HG02973 (cell line): ENCODE measurements around the gene C2CD4C.
"Not testable (repeated sequence)": the region's sequence is repeated elsewhere in the genome, so short reads cannot be mapped to it uniquely, and the experiment has no call there.

Experiments used
- ATAC-seq: cut with Tn5 transposase; IDR thresholded peaks from one replicate; pipeline ENCODE4 v1.9.1; 2021; ENCODE audit warnings: moderate library complexity; ENCODE audit not compliant: unreplicated experiment

The C2CD4C gene

DNA sequence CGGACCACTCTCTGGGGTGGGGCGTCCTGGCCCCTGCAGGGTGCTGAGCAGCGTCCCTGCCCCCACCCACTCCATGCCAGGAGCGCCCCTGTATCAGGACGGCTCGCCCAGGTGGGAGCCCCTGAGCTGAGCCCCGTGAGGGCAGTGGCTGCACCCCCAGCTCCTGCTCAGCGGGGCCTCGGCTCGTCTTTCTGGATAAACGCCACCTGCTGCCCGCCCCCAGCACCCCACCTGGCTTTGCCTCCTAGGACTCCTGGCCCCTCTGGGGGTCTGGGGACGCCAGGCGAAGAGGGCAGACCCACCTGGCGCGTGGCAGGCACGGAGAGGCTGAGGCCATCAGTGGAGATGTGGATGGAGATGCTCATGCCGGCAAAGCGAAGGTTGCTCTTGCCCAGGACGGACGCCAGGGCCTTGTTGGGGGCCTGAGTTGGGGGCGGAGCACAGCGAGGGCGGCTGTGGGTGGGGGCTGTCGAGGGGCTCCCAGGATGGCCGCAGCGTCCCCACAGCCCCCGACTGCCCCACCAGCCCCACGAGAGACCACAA is 29.5 kb upstream of the C2CD4C start:
- no peak for ATAC-seq

DNA sequence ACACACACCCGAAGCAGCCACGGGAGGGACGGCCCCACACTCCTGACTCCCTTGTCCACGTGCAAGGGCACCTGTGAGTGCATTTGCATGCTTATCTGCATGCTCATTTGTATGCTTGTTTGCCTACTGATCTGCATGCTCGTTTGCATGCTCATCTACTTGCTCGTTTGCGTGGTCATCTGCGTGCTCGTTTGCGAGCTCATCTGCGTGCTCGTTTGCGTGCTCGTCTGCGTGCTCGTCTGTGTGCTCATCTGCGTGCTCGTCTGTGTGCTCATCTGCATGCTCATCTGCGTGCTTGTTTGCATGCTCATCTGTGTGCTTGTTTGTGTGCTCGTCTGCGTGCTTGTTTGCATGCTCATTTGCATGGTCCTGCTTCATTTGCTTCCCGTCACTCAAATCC is 28.1 kb upstream of the C2CD4C start:
- ATAC-seq, result no peak

DNA sequence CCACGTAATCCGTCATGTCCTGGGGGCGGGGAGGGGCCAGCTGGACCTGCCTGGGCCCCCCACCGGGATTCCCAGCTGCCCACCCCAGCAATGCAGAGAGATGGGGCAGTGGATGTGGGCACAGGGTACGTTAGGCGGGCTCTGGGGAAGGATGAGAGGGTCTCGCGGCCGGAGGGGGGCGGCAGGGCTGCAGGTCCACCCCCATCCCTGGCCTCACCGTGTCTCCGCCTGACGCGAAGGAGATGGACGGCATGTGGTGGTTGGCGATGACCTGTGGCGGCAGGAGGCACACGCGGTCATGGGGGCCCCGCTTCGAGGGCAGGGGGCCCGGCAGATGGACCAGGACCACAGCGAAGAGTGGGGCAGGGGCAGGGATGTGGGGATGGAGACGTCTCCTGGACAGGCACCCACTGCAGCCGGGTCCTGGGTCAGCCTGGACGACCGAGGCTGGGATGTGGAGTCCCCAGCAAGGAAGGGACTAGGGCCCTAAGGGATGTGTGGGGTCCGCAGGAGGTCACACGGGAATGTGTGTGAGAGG is 27.5 kb upstream of the C2CD4C start:
- ATAC-seq, result no peak

DNA sequence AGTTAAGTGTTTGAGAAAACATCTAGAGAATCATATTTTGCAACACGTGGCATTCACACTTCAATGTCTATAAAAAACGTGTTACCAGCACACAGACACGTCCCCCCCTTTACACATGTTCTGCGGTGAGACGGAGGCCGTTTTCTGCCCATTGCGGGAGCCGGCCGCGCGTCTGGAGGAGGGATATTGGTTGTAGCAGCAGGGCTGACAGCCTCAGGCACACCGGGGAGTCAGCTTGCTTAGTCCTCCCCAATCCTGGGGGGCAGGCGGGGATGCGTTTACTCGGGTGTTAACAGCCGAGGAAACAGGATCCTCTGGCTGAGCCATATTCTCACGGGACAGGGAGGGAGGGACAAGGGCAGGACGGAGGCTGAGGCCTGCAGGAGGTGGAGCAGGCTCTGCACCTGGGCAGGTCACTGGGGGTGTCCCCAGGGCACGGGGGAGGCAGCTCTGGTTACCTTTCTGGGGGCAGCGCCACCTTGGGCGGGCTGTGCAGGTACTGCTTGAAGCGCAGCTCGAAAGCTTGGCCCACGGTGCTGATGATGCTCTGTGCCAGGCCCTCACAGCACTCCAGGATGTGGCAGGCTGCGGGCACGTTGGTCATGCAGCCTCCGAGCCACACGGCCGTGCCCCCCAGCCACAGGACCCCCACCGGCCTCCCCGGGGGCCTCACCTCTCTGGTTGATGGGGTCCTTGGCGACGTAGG is 26.9 kb upstream of the C2CD4C start:
- ATAC-seq, result no peak

DNA sequence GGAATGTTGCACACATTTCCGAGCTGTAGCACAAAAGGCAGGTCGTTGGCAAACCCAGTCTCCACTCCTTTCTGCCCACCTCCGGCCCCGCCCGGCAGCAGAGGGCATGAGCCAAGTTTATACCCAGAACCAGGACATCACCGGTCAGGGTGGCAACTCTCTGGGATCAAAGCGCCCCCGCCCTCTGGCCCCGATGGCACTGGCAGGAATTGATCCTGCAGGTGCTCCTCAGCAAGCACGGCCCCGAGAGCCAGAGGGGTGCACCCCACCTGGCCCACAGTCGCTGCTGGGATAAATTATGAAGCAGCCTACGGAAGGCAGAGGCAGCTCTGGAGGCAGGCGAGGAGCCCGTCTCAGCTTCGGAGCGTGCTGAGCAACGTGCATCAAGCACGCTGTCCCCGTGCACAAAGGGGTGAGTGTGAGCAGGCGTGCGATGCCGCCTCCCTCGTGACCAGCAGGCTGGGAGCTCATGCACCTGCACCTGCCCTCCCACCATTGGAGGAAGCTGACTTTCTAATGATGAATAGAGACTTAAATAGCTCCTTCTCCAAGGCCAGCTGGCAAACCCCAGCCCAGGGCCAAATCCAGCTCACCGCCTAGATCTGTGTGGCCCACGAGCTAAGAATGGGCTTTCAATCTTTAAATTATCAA is 26.2 kb upstream of the C2CD4C start:
- no peak for ATAC-seq

DNA sequence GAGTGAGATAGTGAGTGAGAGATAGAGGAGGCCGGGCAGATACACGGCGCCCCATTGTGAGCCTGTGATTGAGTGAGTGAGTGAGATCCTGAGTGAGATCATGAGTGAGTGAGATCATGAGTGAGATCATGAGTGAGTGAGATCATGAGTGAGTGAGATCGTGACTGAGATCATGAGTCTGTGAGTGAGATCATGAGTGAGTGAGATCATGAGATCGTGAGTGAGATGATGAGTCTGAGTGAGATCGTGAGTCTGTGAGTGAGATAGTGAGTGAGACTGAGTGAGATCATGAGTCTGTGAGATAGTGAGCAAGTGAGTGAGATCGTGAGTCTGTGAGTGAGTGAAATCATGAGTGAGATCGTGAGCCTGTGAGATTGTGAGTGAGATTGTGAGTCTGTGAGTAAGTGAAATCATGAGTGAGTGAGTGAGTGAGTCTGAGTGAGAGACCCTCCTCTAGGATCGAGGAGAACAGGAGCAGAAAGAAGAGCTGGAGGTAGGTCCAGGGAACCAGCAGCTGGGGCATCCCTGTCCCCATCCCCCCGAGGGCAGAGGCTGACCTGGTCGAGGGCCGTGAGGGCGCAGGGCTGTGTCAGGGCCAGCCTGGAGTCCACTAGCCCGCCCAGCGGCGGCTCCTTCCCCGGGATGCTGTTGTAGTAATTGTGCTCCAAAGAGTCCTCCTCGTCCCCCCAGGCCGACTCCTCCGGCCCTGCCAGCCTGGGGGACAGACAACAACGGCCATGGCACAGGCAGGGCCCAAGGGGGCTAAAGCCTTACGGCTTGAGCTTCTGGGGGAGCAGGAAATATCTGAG is 25.4 kb upstream of the C2CD4C start:
- ATAC-seq, result no peak

DNA sequence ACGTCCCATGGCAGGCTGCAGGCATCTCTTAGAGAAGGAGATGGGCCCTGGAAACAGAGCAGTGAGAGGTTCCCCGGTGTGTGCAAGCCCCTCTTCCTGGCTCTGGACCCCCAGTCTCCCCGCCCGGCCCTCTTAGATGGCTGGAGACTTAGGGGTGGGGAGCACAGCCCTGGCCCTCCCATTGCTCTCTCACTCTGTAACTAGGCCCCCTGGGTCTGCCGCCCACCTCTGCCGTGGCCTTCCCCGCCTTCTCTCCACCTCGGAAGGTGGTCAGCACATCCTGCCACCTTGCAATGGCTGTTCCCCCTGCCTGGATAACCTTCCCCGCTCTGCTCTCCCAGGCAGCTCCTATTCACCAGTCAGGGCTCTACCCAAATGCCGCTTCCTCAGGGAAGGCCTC is 21.8 kb upstream of the C2CD4C start:
- ATAC-seq, result no peak

DNA sequence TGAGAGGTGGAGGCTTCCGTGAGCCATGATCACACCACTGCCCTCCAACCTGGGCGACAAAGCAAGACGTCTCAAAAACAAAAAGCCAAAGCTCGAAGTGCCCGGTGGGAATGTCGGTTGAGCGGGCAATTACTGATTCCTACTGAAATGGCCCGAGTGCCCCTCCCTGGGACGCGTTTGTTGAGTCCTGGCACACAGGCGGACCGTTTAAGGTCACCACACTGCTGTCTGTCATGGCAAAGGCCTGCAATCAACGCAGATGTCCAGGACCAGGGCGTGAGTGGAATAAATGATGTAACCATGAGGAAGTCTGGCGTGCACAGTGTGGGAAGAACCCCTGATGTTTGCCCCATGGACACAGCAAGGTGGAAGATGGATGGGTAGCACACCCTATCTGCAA is 19.2 kb upstream of the C2CD4C start:
- no peak for ATAC-seq

DNA sequence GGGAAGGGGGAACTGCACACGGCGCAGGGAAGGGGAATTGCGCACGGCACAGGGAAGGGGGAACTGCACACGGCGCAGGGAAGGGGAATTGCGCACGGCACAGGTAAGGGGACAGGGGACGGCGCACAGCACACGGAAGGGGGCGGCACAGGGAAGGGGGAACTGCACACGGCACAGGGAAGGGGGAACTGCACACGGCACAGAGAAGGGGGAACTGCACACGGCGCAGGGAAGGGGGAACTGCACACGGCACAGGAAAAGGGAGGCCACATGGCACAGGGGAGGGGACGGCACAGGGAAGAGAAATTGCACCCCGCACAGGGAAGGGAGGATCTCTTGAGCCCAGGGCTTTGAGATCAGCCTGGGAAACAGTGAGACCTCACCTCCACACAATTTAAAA is 18.7 kb upstream of the C2CD4C start:
- not testable (repeated sequence) for ATAC-seq

DNA sequence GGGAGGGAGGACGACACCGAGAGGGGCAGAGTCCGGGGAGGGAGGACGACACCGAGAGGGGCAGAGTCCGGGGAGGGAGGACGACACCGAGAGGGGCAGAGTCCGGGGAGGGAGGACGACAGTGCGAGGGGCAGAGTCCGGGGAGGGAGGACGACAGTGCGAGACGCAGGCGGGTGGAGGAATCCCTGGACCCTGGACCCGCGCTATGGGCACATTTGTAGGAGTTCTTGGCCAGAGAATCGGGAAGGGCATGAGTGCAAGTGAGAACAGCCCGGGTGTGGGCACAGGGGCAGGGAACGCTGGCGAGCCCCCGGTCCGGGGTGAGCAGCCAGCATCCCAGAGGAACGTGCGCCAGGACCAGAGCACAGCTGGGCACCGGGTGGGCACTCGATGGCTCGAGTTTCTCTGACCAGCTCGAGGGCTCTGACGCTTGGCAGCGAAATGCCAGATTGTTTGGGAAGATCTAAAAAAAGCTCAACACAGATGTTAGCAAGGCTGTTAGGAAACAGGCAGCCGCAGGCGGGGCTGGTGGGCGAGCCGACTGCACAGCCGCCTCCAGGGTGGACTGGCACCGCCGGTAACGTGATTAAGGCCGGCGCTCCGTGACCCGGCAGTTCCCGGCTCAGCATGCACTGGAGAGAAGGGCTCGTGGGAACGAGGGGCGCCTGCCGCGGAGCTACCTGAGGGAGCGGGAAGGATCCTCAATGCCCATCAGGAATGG is 17.9 kb upstream of the C2CD4C start:
- no peak for ATAC-seq

DNA sequence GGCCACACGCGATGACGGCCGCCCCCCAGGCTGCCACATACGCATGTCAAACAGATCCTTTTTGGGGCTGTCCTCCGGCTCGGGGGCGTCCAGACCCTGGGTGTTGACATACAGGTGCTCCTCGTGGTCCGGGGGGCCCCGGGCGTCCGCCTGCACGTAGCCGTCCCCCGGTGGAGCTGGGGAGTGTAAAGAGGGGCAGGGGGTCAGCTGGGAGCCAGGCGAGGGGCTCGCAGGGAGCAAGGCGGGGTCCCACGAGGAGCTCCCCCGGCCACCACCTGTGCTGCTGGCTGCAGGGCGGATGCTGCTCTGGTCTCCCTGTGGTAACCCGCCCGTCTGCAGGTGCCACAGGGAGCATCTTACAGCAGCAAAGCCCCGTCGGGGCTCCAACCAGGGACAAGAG is 16.1 kb upstream of the C2CD4C start:
- ATAC-seq, result no peak

DNA sequence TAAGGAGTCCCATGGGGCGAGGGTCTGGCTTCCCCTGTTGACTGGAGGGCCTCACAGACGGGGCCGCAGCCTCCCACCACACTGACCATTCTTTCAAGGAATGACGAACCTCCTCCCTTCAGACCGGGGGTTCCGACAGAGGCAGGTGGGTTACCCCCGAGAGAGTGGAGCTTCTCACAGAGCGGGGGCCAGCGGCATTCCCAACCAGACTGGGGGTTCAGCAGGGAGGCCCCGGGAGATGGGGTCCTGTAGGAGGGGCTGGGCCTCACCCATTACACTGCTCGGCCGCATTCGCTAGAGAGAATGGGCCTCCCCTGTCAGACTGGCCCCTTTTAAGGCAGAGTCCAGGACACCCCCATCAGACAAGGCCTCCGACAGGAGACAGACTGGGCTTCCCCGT is 15.6 kb upstream of the C2CD4C start:
- ATAC-seq, result no peak

DNA sequence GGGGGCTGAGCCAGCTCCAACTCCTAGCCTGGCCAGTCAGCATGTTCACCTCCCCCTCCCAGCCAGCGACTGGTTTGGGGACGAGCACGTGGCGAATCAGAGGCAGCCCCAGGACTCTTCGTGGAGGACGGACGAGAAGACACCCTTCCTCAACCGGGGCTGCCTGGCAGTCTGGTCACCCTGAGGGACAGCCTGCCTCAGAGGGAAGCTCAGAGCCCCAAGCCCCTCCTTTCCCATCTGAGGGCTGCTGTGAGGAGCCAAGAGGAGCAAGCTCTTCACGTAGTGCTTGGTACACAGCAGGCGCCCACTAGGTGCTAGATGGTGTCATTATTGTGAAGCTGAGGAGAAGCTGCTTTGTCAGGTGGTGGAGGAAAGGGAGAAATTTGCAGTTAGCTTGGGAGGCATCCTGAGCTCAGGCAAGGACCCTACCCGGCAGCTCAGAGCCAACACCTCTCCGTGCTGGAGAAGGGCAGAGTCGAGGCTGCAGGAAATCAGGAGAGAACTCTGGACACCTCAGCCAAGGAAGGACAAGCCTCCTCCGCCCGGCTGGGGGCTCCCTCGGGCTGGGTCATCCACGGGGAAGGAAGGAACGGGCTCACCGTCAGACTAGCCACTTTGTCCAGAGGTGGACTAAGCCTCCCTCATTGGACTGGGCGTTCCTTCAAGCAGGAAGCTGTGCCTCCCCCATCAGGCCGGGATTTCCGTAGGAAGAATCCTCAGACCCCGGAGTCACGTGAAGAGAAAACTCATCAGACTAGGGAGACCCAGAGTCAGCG is 14.9 kb upstream of the C2CD4C start:
- ATAC-seq, result no peak

DNA sequence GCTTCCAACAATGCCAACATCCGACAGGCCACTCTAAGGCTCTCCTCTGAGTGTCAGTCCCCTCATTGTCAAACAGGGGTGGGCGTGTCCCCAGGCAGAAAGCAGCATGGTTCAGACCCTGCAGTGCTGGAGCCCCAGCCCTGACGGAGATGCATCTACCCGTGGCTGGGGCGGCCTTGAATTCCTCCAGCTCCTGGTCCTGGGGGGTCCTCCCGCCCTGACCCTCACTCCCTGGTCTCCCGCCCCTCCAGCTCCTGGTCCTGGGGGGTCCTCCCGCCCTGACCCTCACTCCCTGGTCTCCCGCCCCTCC is 13.9 kb upstream of the C2CD4C start:
- not testable (repeated sequence) for ATAC-seq

DNA sequence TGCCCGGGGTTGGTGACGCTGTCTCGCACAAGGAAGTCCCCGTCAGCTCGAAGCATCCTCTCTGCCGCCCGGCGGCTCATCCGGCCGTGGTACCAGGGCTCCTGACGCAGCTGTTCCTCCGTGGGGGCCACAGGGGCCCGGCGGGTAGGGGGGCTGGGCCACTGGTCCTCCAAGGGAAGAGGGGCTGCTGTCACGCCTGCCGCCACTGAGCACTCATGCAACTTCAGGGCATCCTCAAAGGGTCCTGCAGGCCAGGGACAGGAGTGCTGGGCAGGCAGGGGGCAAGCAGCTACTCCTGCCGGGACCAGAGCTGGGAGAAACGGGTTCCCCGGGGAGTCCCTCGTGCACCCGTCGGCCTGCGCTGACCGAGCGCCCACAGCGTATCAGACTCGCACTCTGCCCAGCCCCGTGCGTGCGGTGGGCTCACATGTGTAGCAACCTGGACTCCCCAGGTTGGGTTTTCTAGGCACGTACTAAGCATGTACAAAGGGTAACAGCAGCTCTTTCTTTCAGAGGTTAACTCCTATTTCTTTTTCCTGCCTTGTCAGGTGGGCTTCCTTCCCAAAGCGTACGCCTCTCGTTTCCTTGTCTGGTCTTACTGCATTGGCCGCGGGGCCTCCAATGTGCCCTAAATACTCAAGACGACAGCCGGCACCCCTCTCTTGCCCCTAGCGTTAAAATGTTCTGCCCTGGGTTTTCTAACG is 13.4 kb upstream of the C2CD4C start:
- no peak for ATAC-seq

DNA sequence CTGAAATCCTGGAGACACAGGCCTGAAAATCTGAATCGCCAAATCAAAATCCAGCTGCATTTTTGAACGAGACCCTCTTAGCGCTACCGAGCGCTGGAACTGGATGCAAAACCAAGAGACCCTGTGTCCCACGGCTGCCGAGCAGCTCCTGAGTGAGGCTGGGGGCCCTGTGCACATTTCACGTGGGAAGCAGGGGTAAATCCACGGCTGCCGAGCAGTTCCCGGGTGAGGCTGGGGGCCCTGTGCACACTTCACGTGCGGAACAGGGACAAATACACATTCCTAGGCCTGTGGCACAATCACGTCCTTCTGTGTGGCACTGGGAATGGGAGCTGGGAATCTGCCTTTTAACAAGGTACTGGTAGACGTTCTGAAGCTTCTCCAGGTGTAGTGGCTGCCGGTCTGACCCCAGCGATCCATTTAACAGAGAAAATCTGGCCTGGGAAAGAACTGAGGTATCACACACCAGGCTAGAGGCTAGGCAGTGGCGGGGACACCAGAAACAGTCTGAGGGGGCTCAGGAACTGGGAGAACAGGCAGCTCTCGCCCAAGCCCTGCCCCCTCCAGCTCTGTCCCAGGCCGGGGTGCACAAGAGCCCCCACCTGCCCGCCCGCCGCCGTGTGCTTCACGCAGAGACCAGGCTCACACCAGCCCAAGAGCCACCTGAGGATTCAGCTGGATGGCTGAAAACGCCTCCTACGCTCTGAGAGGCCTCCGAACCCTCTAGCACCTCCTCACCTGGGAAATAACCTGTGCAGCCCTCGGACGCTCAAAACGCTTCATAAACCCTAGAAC is 11.0 kb upstream of the C2CD4C start:
- ATAC-seq, result no peak

DNA sequence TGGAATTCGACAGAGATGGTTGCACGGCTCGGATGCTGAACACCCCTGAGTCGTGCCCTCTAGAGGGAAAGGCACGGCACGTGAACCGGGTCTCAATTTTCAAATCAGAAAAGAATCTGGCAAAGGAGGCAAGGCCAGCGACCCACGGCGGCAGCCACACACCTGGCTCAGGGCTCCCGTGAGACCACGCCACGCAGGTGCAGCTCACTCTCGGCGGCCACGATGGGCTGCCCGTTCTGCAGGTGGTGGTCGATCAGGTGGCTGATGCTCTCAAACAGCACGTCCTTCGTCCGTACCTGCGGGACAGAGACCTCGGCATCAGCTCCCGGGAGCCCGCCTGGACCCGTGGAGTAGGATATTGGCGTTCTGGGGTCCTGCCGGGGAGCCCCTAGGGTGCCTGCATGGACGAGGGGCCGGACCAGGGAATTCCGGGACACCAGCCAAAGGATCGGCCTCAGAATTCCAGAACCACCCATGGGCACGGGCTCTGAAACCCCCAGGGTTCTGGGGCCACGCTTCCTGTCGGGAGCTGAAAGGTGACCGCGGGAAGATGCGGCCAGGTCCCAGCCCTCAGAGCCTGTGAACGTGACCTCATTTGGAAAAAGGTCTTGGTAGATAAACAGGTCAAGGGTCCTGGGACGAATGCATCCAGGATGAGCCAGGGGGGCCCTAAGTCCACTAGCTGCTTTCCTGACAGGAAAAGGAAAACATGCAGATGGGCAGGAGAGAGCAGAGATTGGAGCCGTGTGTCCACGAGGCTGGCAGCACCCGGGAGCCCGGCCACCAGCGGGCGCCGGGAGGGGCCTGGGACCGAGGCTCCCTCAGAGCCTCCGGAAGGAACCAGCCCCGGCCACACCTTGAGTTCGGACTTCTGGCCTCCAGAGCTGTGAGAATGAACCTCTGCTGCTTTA is 10.1 kb upstream of the C2CD4C start:
- ATAC-seq, result no peak

DNA sequence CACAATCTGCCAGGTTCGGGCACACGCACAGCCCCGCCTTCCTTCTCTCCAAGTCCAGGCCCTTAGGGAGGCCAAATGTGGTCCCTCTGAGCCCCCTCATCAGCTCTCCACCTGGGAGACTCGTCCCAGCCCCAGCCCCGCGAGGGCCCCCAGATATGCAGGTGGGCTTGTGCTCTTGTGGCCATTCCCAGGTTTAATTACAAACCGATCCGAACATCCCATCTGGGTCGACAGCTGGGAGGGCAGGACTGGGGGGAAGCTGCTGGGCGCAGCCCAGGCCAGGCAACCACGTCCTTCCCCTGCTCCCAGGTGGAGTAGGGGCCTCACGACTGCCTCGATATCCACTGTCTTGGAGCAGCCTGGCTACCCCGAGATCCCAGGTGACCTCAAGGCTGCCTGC is 7.5 kb upstream of the C2CD4C start:
- no peak for ATAC-seq
